HFFc6 (cell line): ENCODE measurements around the gene GDPD4. TPM values are rescaled to one million over a fixed set of nuclear protein-coding genes. Genes with fewer than 3 reads are reported as not detected.

Source experiments
- DNase-seq: peaks from one replicate; pipeline ENCODE4 v3.0.0-alpha.2; 2018
- H3K27ac Mint-ChIP-seq: 2 replicates; pipeline ENCODE4 v1.8.0; 2020; ENCODE audit warnings: mild to moderate bottlenecking, mixed read lengths
- H3K27me3 Mint-ChIP-seq: 2 replicates; pipeline ENCODE4 v1.8.0; 2021; ENCODE audit warnings: mild to moderate bottlenecking, moderate library complexity, mixed read lengths; ENCODE audit not compliant: insufficient read depth
- H3K36me3 Mint-ChIP-seq: 2 replicates; pipeline ENCODE4 v1.8.0; 2021; ENCODE audit warnings: low read depth, mixed read lengths
- H3K4me1 Mint-ChIP-seq: 2 replicates; pipeline ENCODE4 v1.8.0; 2020; ENCODE audit warnings: low read depth, mixed read lengths
- H3K4me3 Mint-ChIP-seq: 2 replicates; pipeline ENCODE4 v1.8.0; 2020; ENCODE audit warnings: mild to moderate bottlenecking, moderate library complexity, mixed read lengths
- H3K9me3 Mint-ChIP-seq: 2 replicates; pipeline ENCODE4 v1.8.0; 2020; ENCODE audit warnings: mild to moderate bottlenecking, mixed read lengths
- CTCF ChIP-seq: fragments of 200-600 bp; sonication (generic); IDR thresholded peaks from 2 replicates; pipeline ENCODE4 v1.5.0; 2021; ENCODE audit warnings: antibody characterized with exemption, mild to moderate bottlenecking
- total RNA-seq, 6 experiments: library from RNA; stranded (reverse); fragmentation: NEBNext Ultra II Directional; extraction: Animal tissue kit (Norgen Biotek cat#: 25700); gene quantifications; 2 replicates in 1 of 6; 3 replicates in 5 of 6; pipeline ENCODE4 v1.2.3, GENCODE V29; 2021

GDPD4 gene
- total RNA-seq, 6 experiments from 2014 or later = not detected

GRCh38 chr11:77332259-77332658, 30.8 kb upstream of the GDPD4 start:
- peaks cover 4% of the 10 kb centered on the region; the same call in 1 of the 2 replicates for H3K9me3 Mint-ChIP-seq

GRCh38 chr11:77325159-77325558, 23.7 kb upstream of the GDPD4 start:
- Mint-ChIP-seq H3K4me3 (no peak overlapping the region), H3K27ac (no peak overlapping the region), H3K27me3 (no peaks in the 10 kb centered on the region), H3K9me3 (no peaks in the 10 kb centered on the region; the same call in 1 of the 2 replicates), H3K36me3 (peaks cover 29% of the 10 kb centered on the region), H3K4me1 (peaks cover 31% of the 10 kb centered on the region)
- no peak for DNase-seq
- TF ChIP-seq CTCF = no peak

More at GRCh38 chr11:77332259-77332658, 30.8 kb upstream of the GDPD4 start:
- TF ChIP-seq CTCF = no peak
- Mint-ChIP-seq H3K36me3 (peaks cover 35% of the 10 kb centered on the region), H3K4me3 (no peak overlapping the region), H3K4me1 (no peaks in the 10 kb centered on the region), H3K27ac (no peak overlapping the region), H3K27me3 (no peaks in the 10 kb centered on the region; the same call in 1 of the 2 replicates)
- DNase-seq = no peak

- Mint-ChIP-seq H3K4me1 (peaks cover 34% of the 10 kb centered on the region), H3K27me3 (no peaks in the 10 kb centered on the region; the same call in 1 of the 2 replicates), H3K4me3 (no peak overlapping the region), H3K27ac (no peak overlapping the region), H3K36me3 (peaks cover 29% of the 10 kb centered on the region), H3K9me3 (no peaks in the 10 kb centered on the region; the same call in 1 of the 2 replicates)
- DNase-seq = peak; percentile 29
- TF ChIP-seq CTCF = no peak
Measured at GRCh38 chr11:77324508-77324907, 23.0 kb upstream of the GDPD4 start.

- no peak overlapping the region for H3K4me3 Mint-ChIP-seq
- peaks cover 34% of the 10 kb centered on the region for H3K4me1 Mint-ChIP-seq
- H3K27ac Mint-ChIP-seq = peak overlapping the region; percentile 55
- H3K27me3 Mint-ChIP-seq = no peaks in the 10 kb centered on the region; the same call in 1 of the 2 replicates
- TF ChIP-seq CTCF = no peak
- peaks cover 16% of the 10 kb centered on the region for H3K36me3 Mint-ChIP-seq
- H3K9me3 Mint-ChIP-seq = no peaks in the 10 kb centered on the region; the same call in 1 of the 2 replicates
- DNase-seq = peak; percentile 10
Measured at GRCh38 chr11:77322926-77323590, 21.6 kb upstream of the GDPD4 start.

GRCh38 chr11:77322506-77322905, 21.0 kb upstream of the GDPD4 start:
- Mint-ChIP-seq H3K4me1 (peaks cover 34% of the 10 kb centered on the region), H3K9me3 (no peaks in the 10 kb centered on the region; the same call in 1 of the 2 replicates), H3K4me3 (no peak overlapping the region), H3K36me3 (peaks cover 13% of the 10 kb centered on the region), H3K27ac (peak overlapping the region; percentile 50), H3K27me3 (no peaks in the 10 kb centered on the region; the same call in 1 of the 2 replicates)
- peak; percentile 46 for DNase-seq
- no peak for TF ChIP-seq CTCF
